Stimulated activated CD8-positive, alpha-beta memory T cell treated with anti-CD3 and anti-CD28 coated beads, Interleukin-7, amount 100 ng/mL, for 24 hours (primary cell): ENCODE measurements around the gene PTPRN2.
"Not testable (repeated sequence)": the region's sequence is repeated elsewhere in the genome, so short reads cannot be mapped to it uniquely, and the experiment has no call there.

Experiments used
- DNase-seq: peaks from one replicate; pipeline ENCODE4 v3.0.0-alpha.2; 2020; ENCODE audit warnings: low read depth

The PTPRN2 gene

GRCh38 chr7:158443014-158443687 lies 144.5 kb downstream of the PTPRN2 start:
- DNase-seq: no peak

- no peak for DNase-seq
These were observed 145.4 kb downstream of the PTPRN2 start for GRCh38 chr7:158442260-158442659.

- DNase-seq: no peak
These were observed 148.6 kb downstream of the PTPRN2 start for GRCh38 chr7:158439035-158439434.

GRCh38 chr7:158432369-158433341 lies 155.0 kb downstream of the PTPRN2 start:
- DNase-seq: no peak

- DNase-seq: no peak
These were observed 155.7 kb downstream of the PTPRN2 start for GRCh38 chr7:158431941-158432347.

GRCh38 chr7:158431055-158431940 lies 156.3 kb downstream of the PTPRN2 start:
- DNase-seq: no peak

- DNase-seq: no peak
These were observed 157.2 kb downstream of the PTPRN2 start for GRCh38 chr7:158430308-158431034.

GRCh38 chr7:158428837-158429753 lies 158.5 kb downstream of the PTPRN2 start:
- no peak for DNase-seq

- DNase-seq: no peak
These were observed 159.3 kb downstream of the PTPRN2 start for GRCh38 chr7:158428131-158428836.

- DNase-seq: not testable (repeated sequence)
These were observed 161.9 kb downstream of the PTPRN2 start for GRCh38 chr7:158425676-158426075.

- no peak for DNase-seq
These were observed 163.1 kb downstream of the PTPRN2 start for GRCh38 chr7:158424531-158424930.

GRCh38 chr7:158424011-158424410 lies 163.6 kb downstream of the PTPRN2 start:
- DNase-seq: no peak

GRCh38 chr7:158422887-158423560 lies 164.6 kb downstream of the PTPRN2 start:
- no peak for DNase-seq

- DNase-seq: no peak
These were observed 165.3 kb downstream of the PTPRN2 start for GRCh38 chr7:158422196-158422886.

GRCh38 chr7:158421361-158421760 lies 166.3 kb downstream of the PTPRN2 start:
- DNase-seq: no peak

- no peak for DNase-seq
These were observed 166.9 kb downstream of the PTPRN2 start for GRCh38 chr7:158420591-158421340.

GRCh38 chr7:158419238-158419785 lies 168.3 kb downstream of the PTPRN2 start:
- no peak for DNase-seq
